ENCODE results near the gene OSBPL3. TPM values are rescaled to one million over a fixed set of nuclear protein-coding genes. Genes with fewer than 3 reads are reported as not detected.
"Not testable (repeated sequence)": the region's sequence is repeated elsewhere in the genome, so short reads cannot be mapped to it uniquely, and the experiment has no call there.

OSBPL3 gene
- 8.3 and 13.7 TPM in 2 replicates for total RNA-seq (2014; rRNA removed; shearing (Covaris generic))

DNA sequence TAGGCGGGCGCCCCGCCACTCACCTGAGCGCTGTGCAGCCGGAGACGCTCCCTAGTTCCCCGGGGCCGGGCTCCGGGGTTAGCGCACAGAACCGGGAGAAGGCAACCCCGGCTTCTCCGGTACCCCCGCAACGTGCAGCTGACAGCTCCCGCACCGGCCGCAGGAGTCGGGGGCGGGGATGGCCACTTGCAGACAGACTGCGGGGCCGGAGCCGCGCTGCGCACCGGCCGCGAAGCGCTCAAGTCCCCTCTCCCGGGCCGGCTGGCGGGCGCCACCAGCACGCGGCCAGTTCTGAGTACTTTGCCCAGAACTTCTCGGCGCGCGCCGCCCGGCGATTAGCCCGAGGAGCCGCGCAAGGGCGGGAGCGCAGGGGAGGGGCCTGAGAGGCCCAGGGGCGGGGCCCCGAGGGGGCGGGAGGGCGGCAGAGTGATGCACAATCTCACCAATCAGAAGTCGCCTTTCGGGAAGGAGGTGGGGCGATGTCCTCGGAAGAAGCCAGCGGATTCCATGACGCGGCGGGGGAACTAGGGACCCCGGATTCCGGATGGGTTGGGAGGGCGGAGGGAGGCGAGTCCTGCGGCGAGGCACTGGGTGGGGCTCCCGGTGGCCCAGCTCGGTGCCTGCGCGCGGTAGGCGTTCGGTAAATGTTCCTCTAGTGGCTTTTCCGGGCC is at the start of gene OSBPL3:
Gene OSBPL3, minus strand, starts transcription at position 316 of the 671 bp plus-strand sequence. CDS start 87,706 bp downstream, outside the sequence.
- DNase-seq (ENCODE audit: low spot score): peak; percentile 97

DNA sequence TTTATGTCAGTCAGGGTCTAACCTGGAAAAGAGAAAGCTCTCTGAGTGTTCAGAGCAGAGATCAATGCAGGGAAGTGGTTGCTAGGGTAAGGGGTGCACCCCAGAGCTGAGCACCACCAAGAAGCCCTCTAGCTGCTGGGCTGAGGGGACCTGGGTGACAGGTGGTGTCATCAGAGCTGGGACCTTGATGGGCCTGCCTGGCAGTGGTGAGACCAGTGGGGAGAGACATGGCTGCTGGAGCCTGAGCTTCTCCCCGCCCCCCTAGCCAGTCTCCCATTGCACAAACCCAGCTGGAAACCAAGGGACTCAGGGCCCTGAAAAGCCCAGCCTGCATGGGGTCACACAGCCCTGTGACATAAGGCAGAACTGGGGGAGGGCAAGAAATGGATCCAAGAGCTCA is 49.1 kb upstream of the OSBPL3 start:
- no peak for DNase-seq (ENCODE audit: low spot score)

- DNase-seq (ENCODE audit: low spot score): no peak
Observed at GRCh38 chr7:25028370-25029021, 48.5 kb upstream of the OSBPL3 start.

DNA sequence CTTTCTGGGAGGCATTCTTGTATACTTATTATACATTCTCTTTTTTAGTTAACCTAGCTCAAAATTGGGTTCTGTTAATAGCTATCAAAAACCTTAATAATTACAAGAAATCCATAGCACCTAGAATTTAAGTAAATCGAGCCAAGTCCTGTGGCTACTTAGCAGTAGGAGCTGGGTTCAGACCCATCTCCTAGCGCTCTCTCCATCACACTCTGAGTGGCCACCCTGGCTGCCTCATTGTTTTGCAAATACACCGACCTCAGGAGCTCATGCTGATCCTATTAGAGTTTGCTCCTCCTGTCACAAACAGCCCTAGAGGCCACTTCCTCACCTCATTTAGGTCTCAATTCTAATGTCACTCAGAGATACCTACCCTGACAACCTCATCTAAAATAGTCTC is 46.2 kb upstream of the OSBPL3 start:
- DNase-seq (ENCODE audit: low spot score): no peak

DNA sequence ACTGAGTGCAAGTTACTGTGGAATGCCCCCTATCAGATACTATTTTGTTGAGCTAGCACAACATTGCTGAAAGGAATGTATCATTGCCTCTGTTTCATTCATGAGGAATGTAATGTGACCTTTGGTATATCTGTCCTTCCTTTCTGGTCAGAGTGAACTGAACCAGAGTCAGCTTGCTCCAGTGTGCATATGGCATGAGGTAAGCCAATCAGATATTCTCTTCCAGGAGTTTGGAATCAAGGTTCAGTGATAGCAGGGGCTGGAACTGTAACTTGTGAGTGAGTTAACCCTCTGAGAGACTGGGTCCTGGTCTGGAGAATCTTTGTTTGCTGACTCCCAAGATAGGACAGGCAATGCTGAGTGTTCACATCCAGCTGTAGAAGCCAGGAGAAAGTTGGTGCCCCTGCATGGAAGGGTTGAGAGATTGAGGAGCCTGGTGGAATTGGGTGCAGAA is 45.3 kb upstream of the OSBPL3 start:
- no peak for DNase-seq (ENCODE audit: low spot score)

DNA sequence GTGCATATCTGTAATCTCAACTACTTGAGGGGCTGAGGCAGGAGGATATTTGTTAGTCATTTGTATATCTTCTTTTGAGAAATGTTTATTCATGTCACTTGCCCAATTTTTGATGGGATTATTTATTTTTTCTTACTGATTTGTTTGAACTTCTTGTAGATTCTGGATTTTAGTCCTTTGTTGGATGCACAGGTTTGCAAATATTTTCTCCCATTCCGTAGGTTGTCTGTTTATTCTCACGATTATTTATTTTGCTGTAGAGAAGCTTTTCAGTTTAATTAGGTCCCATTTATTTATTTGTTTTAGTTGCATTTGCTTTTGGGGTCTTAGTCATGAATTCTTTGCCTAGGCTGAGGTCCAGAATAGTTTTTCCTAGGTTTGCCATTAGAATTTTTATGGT is 44.1 kb upstream of the OSBPL3 start:
- no peak for DNase-seq (ENCODE audit: low spot score)

- not testable (repeated sequence) for DNase-seq (ENCODE audit: low spot score)
Observed at GRCh38 chr7:25017671-25018070, 37.7 kb upstream of the OSBPL3 start.

DNA sequence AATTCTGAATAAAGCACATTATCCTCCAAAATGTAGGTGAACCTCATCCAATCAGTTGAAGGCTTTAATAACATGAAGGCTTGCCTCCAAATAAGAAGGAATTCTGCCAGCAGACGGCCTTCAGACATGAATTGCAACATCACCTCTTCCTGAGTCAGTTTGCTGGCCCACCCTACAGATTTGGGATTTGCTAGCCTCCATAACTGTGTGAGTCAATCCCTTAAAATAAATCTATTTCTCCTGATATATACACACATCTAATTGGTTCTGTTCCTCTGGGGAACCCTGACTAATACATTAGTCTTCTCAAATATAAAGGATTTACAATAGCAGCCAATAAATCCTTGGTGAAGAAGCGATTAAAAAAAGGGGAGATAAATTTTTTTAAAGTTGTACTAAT is 34.8 kb upstream of the OSBPL3 start:
- no peak for DNase-seq (ENCODE audit: low spot score)

DNA sequence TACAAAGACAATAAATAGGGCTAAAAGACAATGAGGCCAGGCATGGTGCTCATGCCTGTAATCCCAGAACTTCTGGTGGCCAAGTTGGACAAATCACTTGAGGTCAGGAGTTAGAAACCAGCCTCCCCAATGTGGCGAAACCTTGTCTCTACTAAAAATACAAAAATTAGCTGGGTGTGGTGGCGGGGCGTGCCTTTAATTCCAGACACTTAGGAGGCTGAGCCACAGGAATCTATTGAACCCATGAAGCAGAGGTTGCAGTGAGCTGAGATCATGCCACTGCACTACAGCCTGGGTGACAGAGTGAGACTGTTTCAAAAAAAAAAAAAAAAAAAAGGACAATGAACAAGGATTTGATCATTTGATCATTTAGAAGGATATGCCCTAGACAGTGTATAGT is 32.7 kb upstream of the OSBPL3 start:
- not testable (repeated sequence) for DNase-seq (ENCODE audit: low spot score)

DNA sequence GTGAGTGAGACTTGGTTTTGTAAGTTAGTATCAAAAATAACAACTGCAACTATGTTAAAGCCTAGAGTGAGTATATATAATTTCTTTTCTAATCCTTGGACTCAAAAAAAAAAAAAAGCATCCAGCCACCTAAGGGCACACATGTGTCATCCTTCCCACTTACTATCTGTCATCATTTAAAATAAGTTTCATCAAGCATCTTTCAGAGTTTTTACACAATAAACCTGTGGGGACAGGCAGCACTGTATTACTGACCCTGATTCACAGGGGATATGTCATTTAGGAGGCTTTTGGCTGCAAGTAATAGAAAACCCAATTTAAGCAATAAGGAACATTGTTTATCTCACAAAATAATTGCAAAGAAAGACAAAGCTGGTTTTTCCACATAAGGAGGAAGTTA is 32.3 kb upstream of the OSBPL3 start:
- DNase-seq (ENCODE audit: low spot score): no peak

GRCh38 chr7:25009257-25009656 is 29.3 kb upstream of the OSBPL3 start:
- no peak for DNase-seq (ENCODE audit: low spot score)

DNA sequence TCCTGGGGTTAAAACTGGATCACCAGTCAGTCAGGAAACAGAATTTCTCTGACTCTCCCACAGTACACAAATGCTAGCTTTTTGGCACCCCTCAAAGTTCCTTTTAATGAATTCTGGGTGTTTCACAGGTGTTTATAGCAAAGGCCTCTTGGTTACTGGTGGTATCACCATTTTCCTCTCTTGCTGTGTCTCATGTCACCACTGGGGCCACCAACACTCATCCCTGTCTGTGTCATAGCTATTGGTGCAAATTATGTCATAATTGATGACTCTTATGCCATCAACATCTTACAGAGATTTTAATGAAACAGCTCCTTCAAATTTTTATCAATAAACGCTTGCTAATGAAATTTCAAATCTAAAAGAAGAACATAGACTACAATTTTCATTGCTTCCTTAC is 27.7 kb upstream of the OSBPL3 start:
- DNase-seq (ENCODE audit: low spot score): no peak

DNA sequence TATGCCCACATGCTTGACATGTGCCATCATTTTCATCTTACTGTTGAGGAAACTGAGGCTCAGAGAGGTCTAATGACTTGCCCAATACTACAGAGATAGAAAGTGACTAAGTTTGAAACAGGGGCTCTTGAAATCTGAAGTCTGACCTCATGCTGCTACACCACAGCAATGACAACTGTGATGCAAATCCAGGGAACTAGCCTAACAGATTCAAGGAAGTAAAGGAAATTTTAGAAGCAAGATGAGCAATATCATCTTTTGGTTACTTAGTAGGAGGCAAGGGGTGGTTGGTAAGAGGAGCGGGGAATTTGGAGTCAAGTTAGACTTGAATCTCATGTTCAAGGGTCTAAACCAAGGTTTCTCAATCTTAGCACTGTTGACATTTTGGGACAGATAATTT is 26.3 kb upstream of the OSBPL3 start:
- no peak for DNase-seq (ENCODE audit: low spot score)

DNA sequence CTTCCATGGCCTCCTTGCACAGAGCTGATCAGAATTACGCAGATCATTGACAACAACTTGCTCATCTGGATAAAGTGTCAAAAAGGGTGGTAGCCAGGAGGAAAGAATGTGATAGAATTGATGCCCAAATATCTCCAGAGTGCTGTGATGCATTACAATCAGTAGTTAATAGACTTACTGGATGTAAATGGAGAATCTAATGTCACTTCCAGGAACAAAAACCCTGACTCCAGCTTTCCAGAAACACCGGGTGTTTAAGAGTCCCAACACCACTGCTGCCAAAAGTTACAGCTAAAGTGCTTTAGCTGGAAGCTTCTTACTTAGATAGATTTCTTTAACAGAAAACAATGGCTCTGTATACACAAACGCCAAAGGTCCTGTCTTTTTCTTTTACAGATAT is 25.7 kb upstream of the OSBPL3 start:
- DNase-seq (ENCODE audit: low spot score): no peak

DNA sequence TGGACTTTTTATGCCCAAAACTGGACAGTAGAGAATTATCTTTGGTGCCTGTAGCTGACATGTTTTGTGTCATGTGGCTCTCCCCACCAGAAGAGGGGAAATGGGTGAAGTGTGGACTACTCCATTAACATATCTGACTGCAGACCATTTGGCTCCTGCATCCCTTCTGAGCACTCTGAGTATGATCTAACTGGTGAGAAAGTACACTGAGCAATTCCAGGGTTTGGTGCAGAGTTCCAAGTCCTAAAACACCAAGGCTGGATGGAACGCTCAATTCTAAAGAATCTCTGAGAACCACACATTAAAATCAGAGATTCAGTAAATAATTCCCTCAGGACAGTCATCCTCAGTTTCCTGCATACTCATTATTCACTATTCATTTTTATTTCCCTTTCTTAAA is 22.8 kb upstream of the OSBPL3 start:
- DNase-seq (ENCODE audit: low spot score): no peak

DNA sequence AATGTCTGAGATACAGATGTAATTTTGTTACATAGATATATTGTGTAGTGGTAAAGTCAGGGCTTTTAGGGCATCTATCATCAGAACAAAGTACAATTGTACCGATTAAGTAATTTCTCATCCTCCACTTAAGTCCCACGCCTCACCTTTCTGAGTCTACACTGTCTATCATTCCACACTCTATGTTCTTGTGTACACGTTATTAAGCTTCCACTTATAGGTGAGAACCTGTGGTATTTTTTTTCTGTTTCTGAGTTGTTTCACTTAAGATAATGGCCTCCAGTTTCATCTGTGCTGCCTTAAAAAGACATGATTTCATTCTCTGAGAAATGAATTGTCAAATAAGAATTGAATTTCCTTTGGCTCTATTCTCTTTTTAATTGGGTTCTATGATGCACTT is 15.5 kb upstream of the OSBPL3 start:
- no peak for DNase-seq (ENCODE audit: low spot score)

- no peak for DNase-seq (ENCODE audit: low spot score)
Observed at GRCh38 chr7:24992314-24992713, 12.3 kb upstream of the OSBPL3 start.

DNA sequence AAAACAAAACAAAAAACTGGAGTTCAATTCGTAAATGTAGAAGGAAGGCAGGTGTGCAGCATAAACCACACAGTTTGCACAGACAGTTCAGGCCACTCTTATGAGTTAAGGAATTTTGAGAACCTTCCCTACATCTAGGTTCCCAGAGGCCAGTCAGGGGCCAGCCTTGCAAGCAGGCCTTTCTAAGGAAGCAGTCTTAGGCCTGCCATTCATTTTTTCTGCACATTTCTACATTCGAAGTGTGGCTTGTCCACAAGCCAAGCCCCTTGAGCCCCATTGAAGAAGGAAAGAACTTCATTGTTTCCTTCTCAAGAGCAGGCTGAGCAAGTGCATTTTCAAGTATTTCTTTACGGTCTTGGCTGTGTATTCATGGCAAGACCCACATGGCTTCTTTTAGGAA is 11.4 kb upstream of the OSBPL3 start:
- DNase-seq (ENCODE audit: low spot score): no peak

- no peak for DNase-seq (ENCODE audit: low spot score)
Observed at GRCh38 chr7:24987331-24987842, 7.4 kb upstream of the OSBPL3 start.

DNA sequence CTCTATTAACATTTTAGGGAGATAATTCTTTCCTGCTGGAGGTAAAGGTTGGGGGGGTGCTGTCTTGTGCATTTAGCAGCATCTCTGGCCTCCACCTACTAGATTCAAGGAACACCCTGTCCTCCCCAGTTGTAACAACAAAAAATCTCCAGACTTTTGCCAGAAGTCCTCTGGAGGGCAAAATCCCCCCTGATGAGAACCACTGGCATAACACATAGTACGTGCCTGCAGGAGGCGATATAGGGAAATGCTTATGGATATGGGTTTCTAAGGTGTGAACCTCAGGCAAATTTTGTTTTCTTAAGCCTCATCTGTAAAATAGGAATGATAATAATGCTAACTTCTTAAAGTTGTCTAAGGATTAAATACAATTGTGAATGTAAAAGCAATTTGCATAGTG is 2.9 kb upstream of the OSBPL3 start:
- DNase-seq (ENCODE audit: low spot score): peak; percentile 25

DNA sequence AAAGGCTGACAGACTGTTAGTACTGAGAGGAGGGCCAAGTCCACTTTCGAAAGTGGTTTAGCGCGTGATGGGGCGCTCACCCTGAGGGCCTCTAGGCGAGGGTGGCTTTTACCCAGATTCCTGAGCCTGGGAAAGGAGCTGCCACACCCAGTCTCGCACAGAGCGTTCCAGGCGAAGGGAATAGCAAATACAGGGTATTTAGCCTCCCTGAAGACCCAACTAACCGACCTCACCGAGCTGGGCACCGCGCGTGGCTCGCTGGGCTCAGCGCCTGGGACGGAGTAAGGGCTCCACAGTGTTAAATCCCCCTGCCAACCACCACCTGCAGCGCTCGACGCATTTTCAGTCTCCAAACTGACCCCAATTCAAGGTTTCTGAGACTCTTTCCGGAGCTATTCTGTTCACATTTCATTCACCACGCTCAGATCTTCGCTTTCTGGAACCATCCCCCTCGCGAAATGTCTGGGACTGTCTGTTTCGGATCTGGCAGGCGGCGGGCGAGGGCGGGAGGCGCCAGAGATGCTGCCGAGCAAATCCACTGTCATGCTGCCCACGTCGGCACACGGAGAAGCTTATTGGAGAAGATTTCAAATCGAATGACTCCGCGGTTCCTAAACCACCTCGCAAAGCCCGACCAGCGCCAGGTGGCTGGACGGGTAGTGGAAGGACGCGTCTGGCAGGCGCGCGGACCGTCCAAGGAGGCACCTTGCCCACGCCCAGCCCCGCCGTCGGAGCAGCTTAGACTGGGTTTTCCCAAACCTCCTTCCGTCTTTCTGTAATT is 1.4 kb upstream of the OSBPL3 start:
- peak; percentile 54 for DNase-seq (ENCODE audit: low spot score)

DNA sequence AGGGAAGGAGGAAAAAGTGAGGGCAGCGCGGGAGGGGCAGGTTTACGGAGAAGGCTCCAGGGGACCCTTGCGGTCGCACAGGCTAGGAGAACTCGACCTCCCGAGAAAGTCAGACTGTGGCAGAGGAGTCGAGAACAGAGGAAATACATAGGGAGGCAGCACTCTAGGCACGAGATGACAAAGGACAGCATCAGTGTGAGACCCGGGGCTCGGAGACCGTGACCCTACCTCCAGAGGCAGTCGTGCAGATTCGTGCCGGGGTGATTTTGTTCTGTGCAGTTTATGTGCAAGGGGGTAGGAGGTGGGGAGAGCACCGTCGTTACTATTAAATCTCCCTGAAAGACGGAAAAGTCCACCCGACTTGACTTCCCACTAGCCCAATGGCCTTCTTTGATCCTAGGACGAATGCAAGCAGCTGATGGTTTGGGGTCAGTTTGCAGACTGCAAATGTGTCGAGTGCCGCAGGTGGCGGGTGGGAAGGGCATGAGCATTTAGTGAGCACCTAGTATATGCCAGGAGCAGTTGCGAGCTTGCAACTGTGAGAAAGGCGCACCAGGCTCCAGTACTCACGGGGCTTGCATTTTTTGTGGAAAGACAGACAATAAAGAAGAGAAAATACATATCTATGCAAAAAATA is 674 bp upstream of the OSBPL3 start:
- DNase-seq (ENCODE audit: low spot score): peak; percentile 62

Data from HT-29 (cell line).